Transverse colon (tissue), 4 donors: ENCODE results near the gene LYRM9.

Experiments
- POLR2AphosphoS5 ChIP-seq, 3 donors: sonication (generic); formaldehyde crosslinking; IDR thresholded peaks; one replicate each; pipeline ENCODE4 v1.6.1; 2016; ENCODE audit warnings: antibody characterized with exemption in 3 of 3
- TF ChIP-seq, protein P1 (sequence below), 5 experiments: fragments of 200-600 bp in 3 of 5; fragments of 450-650 bp in 2 of 5; sonication (generic) in 3 of 5; IDR thresholded peaks; 1 replicate in 2 of 5; 2 replicates in 3 of 5; pipeline ENCODE4 v1.5.1; 2016 to 2017; ENCODE audit warnings: antibody characterized with exemption in 5 of 5, inconsistent platforms in 3 of 5, mild to moderate bottlenecking in 2 of 5, moderate library complexity in 1 of 5

DNA sequence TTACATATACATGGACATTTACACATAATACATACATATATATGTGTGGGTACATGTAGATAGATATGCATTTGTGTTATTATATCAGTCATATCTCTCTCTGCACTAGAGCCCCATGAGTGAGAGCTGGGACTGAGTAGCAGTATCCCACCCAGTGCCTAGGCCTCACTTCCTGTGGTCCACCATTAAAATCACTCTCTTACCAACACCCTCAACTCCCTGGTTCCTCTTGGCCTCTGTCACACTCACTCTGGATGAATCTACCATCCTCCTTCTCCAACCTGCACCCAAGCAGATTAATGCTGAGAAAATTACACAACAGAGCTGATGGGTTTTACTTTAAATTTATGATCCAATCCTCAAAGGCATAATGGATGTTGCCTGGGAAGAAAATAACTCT is 4.9 kb upstream of the LYRM9 start:
- no peak for TF ChIP-seq POLR2AphosphoS5 (IDR thresholded peaks at IDR 0.05)
- TF ChIP-seq, protein P1, sequence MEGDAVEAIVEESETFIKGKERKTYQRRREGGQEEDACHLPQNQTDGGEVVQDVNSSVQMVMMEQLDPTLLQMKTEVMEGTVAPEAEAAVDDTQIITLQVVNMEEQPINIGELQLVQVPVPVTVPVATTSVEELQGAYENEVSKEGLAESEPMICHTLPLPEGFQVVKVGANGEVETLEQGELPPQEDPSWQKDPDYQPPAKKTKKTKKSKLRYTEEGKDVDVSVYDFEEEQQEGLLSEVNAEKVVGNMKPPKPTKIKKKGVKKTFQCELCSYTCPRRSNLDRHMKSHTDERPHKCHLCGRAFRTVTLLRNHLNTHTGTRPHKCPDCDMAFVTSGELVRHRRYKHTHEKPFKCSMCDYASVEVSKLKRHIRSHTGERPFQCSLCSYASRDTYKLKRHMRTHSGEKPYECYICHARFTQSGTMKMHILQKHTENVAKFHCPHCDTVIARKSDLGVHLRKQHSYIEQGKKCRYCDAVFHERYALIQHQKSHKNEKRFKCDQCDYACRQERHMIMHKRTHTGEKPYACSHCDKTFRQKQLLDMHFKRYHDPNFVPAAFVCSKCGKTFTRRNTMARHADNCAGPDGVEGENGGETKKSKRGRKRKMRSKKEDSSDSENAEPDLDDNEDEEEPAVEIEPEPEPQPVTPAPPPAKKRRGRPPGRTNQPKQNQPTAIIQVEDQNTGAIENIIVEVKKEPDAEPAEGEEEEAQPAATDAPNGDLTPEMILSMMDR (IDR thresholded peaks at IDR 0.05) = no peak
